HG03108 (cell line): ENCODE measurements around the gene ELAVL4.

ENCODE experiments used
- ATAC-seq: cut with Tn5 transposase; IDR thresholded peaks from one replicate; pipeline ENCODE4 v1.9.1; 2021; ENCODE audit warnings: moderate library complexity; ENCODE audit not compliant: unreplicated experiment

The ELAVL4 gene

GRCh38 chr1:50177994-50178393, 69.3 kb downstream of the ELAVL4 start:
- ATAC-seq: no peak

- ATAC-seq: no peak
These were observed 70.9 kb downstream of the ELAVL4 start for GRCh38 chr1:50179639-50180038.

- no peak for ATAC-seq
These were observed 71.6 kb downstream of the ELAVL4 start for GRCh38 chr1:50180367-50180766.

- ATAC-seq: no peak
These were observed 72.4 kb downstream of the ELAVL4 start for GRCh38 chr1:50181027-50181663.

- no peak for ATAC-seq
These were observed 74.8 kb downstream of the ELAVL4 start for GRCh38 chr1:50183378-50184133.

GRCh38 chr1:50189369-50189768, 80.6 kb downstream of the ELAVL4 start:
- ATAC-seq: no peak

- no peak for ATAC-seq
These were observed 84.3 kb downstream of the ELAVL4 start for GRCh38 chr1:50193002-50193401.

GRCh38 chr1:50195205-50195604, 86.5 kb downstream of the ELAVL4 start:
- no peak for ATAC-seq

GRCh38 chr1:50196081-50196480, 87.4 kb downstream of the ELAVL4 start:
- ATAC-seq: no peak

GRCh38 chr1:50197216-50197615, 88.5 kb downstream of the ELAVL4 start:
- no peak for ATAC-seq

GRCh38 chr1:50208315-50208714, 99.6 kb downstream of the ELAVL4 start:
- ATAC-seq: no peak

- no peak for ATAC-seq
These were observed 100.0 kb downstream of the ELAVL4 start for GRCh38 chr1:50208756-50209155.

GRCh38 chr1:50209749-50210148, 101.0 kb downstream of the ELAVL4 start:
- no peak for ATAC-seq

- ATAC-seq: no peak
These were observed 104.8 kb downstream of the ELAVL4 start for GRCh38 chr1:50213505-50213904.

- ATAC-seq: no peak
These were observed 106.0 kb downstream of the ELAVL4 start for GRCh38 chr1:50214717-50215116.

GRCh38 chr1:50218344-50219120, 109.8 kb downstream of the ELAVL4 start:
- ATAC-seq: no peak

GRCh38 chr1:50228871-50229384, 120.2 kb downstream of the ELAVL4 start:
- no peak for ATAC-seq

GRCh38 chr1:50231209-50231608, 122.5 kb downstream of the ELAVL4 start:
- no peak for ATAC-seq

GRCh38 chr1:50232336-50232735, 123.6 kb downstream of the ELAVL4 start:
- no peak for ATAC-seq

- ATAC-seq: no peak
These were observed 127.9 kb downstream of the ELAVL4 start for GRCh38 chr1:50236656-50237055.

GRCh38 chr1:50237056-50237455, 128.3 kb downstream of the ELAVL4 start:
- no peak for ATAC-seq

GRCh38 chr1:50243939-50244338, 135.2 kb downstream of the ELAVL4 start:
- no peak for ATAC-seq
